Choroid plexus epithelial cell (primary cell): ENCODE data around the gene AGK.
A peak's percentile ranks its signal among the peaks of the same experiment; 100 is the strongest.

Experiments used
- DNase-seq: peaks from one replicate; pipeline ENCODE4 v3.0.0-alpha.2; 2010; ENCODE audit warnings: low read depth
- H3K4me3 ChIP-seq: 2 replicates; pipeline ENCODE4 v1.5.1; 2011; ENCODE audit warnings: low read depth, mild to moderate bottlenecking, control low read depth, low read length, moderate library complexity
- TF ChIP-seq, protein P1 (sequence below): conservative IDR thresholded peaks from 2 replicates; pipeline ENCODE4 v1.5.1; 2011; ENCODE audit warnings: low read depth, mild to moderate bottlenecking, control low read depth, inconsistent platforms, low read length, moderate library complexity

The AGK gene

DNA sequence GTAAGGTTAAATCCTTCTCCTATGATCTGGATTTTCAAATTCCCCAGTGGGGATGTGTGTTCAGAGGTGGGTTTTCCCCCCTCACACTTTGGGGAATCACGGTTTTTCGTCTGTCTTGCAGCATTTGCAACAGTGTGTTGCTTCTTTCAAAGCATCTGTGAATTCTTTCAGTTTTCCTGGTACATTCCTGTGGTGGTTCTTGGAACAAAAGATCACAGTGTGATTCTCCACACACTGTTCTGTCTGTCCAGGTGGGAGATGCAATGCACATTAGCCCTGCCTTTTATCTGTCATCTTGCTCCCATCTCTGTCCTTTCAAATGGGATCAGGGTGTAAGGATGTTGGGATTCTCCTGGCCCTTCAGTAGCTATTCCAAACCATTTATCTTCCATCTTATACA is 11.8 kb downstream of the AGK start:
- H3K4me3 ChIP-seq = no peak overlapping the region
- peak; percentile 88 for DNase-seq
- TF ChIP-seq, protein P1, sequence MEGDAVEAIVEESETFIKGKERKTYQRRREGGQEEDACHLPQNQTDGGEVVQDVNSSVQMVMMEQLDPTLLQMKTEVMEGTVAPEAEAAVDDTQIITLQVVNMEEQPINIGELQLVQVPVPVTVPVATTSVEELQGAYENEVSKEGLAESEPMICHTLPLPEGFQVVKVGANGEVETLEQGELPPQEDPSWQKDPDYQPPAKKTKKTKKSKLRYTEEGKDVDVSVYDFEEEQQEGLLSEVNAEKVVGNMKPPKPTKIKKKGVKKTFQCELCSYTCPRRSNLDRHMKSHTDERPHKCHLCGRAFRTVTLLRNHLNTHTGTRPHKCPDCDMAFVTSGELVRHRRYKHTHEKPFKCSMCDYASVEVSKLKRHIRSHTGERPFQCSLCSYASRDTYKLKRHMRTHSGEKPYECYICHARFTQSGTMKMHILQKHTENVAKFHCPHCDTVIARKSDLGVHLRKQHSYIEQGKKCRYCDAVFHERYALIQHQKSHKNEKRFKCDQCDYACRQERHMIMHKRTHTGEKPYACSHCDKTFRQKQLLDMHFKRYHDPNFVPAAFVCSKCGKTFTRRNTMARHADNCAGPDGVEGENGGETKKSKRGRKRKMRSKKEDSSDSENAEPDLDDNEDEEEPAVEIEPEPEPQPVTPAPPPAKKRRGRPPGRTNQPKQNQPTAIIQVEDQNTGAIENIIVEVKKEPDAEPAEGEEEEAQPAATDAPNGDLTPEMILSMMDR = no peak

DNA sequence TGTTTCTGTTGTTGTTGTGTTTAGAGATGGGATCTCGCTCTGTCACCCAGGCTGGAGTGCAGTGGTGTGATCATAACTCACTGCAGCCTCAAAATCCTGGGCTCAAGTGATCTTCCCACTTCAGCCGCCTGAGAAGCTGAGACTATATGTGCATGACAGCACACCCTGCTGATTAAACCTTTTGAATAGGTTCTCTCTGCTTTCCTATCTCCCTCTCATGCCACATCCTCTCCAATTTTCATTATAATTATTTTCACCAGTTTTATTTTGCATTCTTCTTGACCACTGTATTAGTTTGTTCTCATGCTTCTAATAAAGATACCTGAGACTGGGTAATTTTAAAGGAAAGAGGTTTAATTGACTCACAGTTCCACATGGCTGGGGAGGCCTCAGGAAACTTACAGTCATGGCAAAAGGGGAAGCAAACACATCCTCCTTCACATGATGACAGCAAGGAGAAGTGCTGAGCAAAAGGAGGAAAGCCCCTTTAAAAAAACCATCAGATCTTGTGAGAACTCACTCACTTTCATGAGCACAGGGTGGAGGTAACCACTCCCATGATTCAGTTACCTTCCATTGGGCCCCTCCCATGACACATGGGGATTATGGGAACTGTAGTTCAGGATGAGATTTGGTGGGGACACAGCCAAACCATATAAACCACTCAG is 12.9 kb downstream of the AGK start:
- TF ChIP-seq, protein P1 = no peak
- DNase-seq = peak; percentile 44
- no peak overlapping the region for H3K4me3 ChIP-seq

DNA sequence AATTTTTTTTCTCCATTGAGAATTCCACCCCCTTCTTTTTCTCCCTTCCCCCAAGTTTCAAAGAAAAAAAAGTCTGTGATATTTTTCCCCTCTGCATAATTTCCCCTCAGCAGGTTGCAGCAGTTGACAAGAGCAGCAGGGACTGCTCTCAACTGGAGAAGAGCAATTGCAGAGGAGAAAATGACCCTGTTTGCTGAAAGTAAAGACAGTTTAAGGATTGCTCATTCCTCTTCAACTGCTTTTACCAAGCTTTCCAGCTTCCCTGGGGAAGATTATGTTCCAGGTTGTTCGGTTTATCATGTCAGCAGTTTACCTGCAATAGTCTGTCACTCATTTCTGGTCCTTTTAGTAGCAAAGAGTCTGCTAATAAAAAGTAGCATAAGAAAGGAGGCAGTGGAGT is 16.2 kb downstream of the AGK start:
- H3K4me3 ChIP-seq = no peak overlapping the region
- DNase-seq = no peak
- TF ChIP-seq, protein P1 = no peak

DNA sequence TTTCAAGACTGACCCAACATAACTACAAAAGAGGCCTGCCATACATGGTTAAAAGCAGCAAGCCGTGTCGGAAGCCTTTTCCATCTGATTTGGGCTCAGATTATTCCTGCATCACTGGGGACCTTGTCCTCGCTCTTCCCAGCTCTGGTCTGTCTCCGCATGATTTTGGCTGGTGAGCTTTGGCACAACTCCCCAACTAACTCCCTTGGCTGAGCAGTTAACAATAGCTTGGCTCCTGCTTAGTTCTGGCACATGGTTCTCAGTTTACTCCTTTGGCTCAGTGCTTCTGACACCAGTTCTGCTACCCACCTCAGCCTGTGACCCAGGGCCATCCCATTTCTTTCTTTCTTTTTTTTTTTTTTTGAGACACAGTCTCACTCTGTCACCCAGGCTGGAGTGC is 17.0 kb downstream of the AGK start:
- TF ChIP-seq, protein P1 = no peak

DNA sequence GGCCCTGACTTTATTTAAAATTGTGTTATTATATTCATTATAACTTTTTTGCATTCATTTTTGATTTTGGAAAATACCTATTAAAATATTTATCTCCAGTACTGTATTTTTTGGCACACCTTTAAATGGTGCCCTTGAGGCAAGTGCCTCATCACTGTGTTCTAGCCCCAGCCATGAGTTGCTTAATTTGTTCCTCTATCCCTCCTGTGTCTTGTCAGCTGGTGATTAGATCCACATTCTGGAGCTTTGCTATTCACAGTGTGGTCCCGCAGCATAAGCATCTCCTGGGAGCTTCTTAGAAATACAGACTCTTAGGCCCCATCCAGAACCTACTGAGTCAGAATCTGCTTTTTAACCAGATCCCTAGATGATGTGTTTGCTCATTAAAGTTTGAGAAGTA is 19.8 kb downstream of the AGK start:
- H3K4me3 ChIP-seq = no peak overlapping the region
- TF ChIP-seq, protein P1 = no peak
- DNase-seq = no peak

More for the DNA sequence above, 17.0 kb downstream of the AGK start:
- H3K4me3 ChIP-seq = no peak overlapping the region
- no peak for DNase-seq

DNA sequence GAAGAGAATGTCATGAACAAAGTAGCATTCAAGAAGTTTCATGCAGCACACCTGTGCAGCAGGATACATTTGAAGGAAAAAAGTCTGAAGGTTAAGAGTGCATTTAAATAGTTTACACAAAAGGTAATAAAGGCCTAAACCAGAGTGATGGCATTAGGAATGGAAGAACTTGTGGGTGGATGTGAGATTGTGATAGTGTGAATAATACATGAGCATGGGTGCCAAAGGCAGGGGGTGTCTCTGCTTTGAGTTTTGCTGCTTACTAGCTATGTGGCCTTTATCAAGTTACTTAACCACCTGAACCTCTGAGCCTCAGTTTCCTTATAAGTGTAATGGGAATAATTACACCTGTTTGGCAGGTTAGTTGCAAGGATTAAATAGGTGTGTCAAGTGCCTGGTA is 21.0 kb downstream of the AGK start:
- H3K4me3 ChIP-seq = no peak overlapping the region
- TF ChIP-seq, protein P1 = no peak
- DNase-seq = no peak

DNA sequence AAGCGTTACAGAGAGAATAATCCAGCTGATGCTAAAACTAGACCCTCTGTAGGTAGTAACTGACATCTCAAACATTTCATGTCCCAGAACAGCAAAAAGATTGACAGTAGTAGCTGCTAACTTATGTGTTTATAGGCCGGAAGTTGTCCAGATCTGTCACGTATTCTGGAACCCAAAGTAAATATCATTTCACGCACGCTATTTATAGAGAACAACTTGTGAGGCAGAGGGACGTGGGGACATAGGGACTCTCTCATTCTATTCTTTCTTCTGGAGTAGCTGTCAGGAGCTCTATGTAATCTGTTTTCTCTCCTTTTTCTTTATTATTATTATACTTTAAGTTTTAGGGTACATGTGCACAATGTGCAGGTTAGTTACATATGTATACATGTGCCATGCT is 22.3 kb downstream of the AGK start:
- no peak for DNase-seq
- TF ChIP-seq, protein P1 = no peak
- no peak overlapping the region for H3K4me3 ChIP-seq
